BJ (cell line): ENCODE results near the gene ARL11. TPM values are rescaled to one million over a fixed set of nuclear protein-coding genes. Genes with fewer than 3 reads are reported as not detected.
A peak's percentile ranks its signal among the peaks of the same experiment; 100 is the strongest.

Experiments used
- CTCF ChIA-PET: fragments of 350-600 bp; formaldehyde crosslinking; extraction: SDS; loops from one replicate; lab custom pipeline; 2021; ENCODE audit warnings: antibody characterized with exemption, inconsistent platforms; lab: Yijun Ruan, JAX
- POLR2A ChIA-PET: fragments of 300-600 bp; sonication (Branson Sonifier 250); formaldehyde crosslinking; extraction: SDS; loops from one replicate; lab custom pipeline; 2021; ENCODE audit warnings: antibody characterized with exemption; lab: Charles Lee
- DNase-seq: peaks from one replicate; pipeline ENCODE4 v3.0.0-alpha.2; 2011; ENCODE audit warnings: low read depth
- H3K27me3 ChIP-seq: 2 replicates; pipeline ENCODE4 v1.6.0; 2011; ENCODE audit warnings: low read length; ENCODE audit not compliant: control insufficient read depth, insufficient read depth
- H3K36me3 ChIP-seq: 2 replicates; pipeline ENCODE4 v1.5.1; 2011; ENCODE audit warnings: low read length; ENCODE audit not compliant: control insufficient read depth, insufficient read depth
- H3K4me3 ChIP-seq: 2 replicates; pipeline ENCODE4 v1.5.1; 2011; ENCODE audit warnings: low read depth, mild to moderate bottlenecking, control low read depth, low read length
- polyA plus RNA-seq: library from polyadenylated mRNA; depleted of rRNA; stranded (reverse); fragments of >200 nt; gene quantifications from 2 replicates; pipeline ENCODE4 v1.2.3, GENCODE V29; 2011
- TF ChIP-seq, protein P1 (sequence below): IDR thresholded peaks from 2 replicates; pipeline ENCODE4 v1.5.1; 2011; ENCODE audit warnings: low read depth, mild to moderate bottlenecking, control low read depth, inconsistent platforms, low read length, moderate library complexity; ENCODE audit not compliant: insufficient read depth

Gene ARL11
- polyA plus RNA-seq, 1 experiment = not detected

DNA sequence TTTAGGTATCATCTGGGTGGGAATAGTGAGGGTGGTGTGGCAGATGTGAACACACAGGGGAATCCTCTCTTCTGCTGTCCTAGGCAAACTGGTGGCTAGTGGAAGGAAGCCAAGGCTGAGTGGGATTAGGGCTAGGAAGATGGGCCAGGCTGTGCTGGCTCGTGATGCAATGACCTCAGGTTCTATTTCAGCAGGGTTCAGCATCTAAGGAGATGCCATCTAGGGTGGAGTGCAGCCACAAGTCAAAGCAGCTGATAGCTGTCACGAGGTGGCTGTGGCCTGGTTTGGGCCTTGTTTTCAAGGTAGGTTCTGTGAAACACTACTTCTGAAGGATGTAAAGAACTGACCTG lies 21.6 kb downstream of the ARL11 start:
- no peak overlapping the region for H3K4me3 ChIP-seq
- no peaks in the 10 kb centered on the region for H3K36me3 ChIP-seq
- ChIA-PET CTCF (interaction anchor here (0.9 kb wide), 1 partner anchor 1156 kb away, joined by 3 read pairs; no protein-coding TSS in a partner anchor), POLR2A (no interaction called here)
- TF ChIP-seq, protein P1, sequence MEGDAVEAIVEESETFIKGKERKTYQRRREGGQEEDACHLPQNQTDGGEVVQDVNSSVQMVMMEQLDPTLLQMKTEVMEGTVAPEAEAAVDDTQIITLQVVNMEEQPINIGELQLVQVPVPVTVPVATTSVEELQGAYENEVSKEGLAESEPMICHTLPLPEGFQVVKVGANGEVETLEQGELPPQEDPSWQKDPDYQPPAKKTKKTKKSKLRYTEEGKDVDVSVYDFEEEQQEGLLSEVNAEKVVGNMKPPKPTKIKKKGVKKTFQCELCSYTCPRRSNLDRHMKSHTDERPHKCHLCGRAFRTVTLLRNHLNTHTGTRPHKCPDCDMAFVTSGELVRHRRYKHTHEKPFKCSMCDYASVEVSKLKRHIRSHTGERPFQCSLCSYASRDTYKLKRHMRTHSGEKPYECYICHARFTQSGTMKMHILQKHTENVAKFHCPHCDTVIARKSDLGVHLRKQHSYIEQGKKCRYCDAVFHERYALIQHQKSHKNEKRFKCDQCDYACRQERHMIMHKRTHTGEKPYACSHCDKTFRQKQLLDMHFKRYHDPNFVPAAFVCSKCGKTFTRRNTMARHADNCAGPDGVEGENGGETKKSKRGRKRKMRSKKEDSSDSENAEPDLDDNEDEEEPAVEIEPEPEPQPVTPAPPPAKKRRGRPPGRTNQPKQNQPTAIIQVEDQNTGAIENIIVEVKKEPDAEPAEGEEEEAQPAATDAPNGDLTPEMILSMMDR = no peak
- DNase-seq = no peak
- H3K27me3 ChIP-seq = no peaks in the 10 kb centered on the region

DNA sequence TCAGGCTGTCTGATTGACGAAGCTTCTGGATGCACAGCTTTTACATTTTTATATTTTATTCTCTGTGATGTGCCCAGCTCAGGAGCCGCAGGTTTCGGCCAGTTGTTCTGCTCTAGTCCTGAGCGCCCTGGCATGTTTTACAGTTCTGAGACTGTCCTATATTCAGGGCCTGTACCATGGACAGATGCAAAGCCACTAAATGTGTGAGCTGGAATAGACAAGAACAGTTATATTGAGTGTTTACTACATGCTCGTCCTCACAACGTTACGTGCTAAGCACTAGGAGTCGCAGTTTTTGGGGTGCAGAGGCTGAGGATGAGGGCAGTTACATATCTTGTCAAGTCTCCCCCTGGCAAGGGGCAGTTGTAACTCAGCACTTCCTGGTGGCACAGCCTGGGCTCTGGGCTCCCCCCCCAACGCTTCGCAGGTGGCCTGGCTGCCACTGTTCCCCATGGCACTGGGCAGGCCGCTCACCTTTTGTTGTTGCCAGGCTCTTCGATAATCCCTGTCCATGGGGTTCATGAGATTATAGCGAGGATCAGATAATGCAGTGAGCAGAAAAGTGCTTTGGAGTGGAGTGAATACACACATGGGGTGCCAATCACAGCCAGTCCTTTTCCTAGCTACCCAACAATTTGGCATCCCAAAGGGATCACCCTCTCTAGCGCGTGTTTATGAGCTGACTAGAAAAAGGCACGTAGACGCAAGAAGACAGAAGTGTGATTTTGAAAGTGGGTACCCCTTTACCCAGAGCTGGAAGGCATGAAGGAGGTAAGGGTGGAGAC lies 23.5 kb downstream of the ARL11 start:
- Histone ChIP-seq H3K36me3 (no peaks in the 10 kb centered on the region), H3K4me3 (no peak overlapping the region), H3K27me3 (no peaks in the 10 kb centered on the region)
- DNase-seq = no peak
- TF ChIP-seq, protein P1 = no peak
- ChIA-PET POLR2A (no interaction called here), CTCF (no interaction called here)

DNA sequence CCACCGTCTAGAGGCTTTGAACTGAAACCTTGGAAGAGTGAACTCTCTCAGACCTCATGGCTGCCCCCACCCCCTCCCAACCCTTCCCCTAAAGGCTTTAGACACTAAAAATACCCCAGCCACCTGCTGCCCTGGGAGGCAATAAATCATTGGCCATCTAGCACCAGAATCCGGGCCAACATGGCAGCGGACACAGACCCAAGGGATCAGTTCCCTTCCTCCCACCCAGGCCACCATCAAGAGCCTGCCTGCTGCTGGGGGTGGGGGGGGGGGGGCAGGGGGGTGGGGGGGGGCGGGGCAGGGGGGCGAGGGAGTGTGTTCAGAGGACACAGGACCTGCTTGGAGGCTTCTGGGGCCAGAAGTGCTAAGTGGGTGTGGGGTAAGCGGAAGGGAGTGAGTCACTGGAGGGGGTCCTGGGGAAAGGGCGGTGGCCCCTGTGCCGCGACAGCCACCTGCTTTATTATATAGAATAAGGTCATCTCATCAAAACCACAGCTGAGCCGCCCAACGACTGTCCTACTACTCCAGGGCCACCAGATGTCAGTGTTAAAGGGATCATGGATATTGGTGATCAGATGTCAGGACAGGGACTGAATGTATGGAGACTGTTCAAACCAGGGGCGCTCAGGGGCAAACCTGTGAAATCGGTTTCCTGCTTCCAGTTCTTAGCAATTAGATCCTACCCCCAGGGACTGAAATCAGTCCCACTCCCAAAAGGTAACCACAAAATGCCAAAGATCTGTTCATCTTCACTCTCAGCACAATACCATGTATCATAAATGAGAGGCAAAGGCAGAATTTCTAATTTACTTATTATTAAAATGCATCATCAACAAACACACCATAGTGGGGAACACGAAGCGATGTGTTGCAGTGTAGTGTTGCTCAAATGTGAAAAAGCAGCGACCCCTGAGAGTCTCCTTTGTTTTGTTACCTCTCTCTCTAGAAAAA lies 24.3 kb downstream of the ARL11 start:
- no peaks in the 10 kb centered on the region for H3K36me3 ChIP-seq
- no peak for DNase-seq
- no peaks in the 10 kb centered on the region for H3K27me3 ChIP-seq
- TF ChIP-seq, protein P1 = peak; percentile 53
- ChIA-PET POLR2A (no interaction called here), CTCF (no interaction called here)
- H3K4me3 ChIP-seq = no peak overlapping the region

DNA sequence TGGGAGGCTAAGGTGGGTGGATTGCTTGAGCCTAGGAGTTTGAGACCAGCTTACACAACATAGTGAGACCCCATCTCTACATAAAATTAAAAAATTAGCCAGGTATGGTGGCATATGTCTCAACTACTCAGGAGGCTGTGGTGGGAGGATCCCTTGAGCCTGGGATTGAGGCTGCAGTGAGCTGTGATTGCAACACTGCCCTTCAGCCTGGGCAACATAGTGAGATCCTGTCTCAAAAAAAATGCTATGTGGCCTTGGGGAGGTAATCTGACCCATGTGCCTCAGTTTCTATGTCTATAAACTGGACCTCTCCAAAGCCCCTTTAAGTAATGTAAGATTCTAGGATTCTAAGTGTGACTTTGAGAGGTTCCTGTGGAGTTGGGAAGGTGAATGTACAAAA lies 25.2 kb downstream of the ARL11 start:
- TF ChIP-seq, protein P1 = no peak
- Histone ChIP-seq H3K27me3 (no peaks in the 10 kb centered on the region), H3K4me3 (no peak overlapping the region), H3K36me3 (no peaks in the 10 kb centered on the region)
- no peak for DNase-seq
- CTCF ChIA-PET = interaction anchor here (0.7 to 1.3 kb wide), 2 partner anchors 14 to 16 kb away, joined by 3 read pairs; no protein-coding TSS in a partner anchor
- POLR2A ChIA-PET = no interaction called here

DNA sequence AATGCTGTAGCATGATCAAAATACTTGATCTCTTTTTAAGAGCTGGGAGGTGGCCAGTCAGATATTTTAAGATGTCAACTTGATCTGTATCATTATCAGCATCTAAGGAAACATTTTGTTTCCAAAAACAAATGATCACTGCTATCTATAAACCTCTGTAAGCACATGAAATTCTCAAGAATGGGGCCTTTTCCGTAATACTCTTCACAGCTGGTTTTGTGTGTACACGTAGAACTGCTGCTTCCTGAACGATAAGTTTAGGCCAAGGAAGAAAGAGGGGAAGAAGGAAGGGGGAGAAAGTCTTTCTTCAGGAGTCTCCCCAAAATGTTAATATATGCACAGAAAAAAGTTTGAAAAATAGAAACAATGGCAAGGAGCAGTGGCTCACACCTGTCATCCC lies 25.7 kb downstream of the ARL11 start:
- ChIA-PET POLR2A (no interaction called here), CTCF (interaction anchor here (0.7 to 1.3 kb wide), 2 partner anchors 14 to 16 kb away, joined by 3 read pairs; no protein-coding TSS in a partner anchor)

More for the DNA sequence above, 25.7 kb downstream of the ARL11 start:
- H3K4me3 ChIP-seq = no peak overlapping the region
- DNase-seq = no peak
- no peaks in the 10 kb centered on the region for H3K36me3 ChIP-seq
- TF ChIP-seq, protein P1 = no peak
- no peaks in the 10 kb centered on the region for H3K27me3 ChIP-seq
